ENCODE measurements around the gene ZFAND3.

- TF ChIP-seq CTCF (conservative IDR thresholded peaks at IDR 0.05; ENCODE audit: low read depth, low read length) (no peak), EZH2 (IDR thresholded peaks at IDR 0.05; ENCODE audit: low read length, unreplicated experiment) (no peak), EZH2phosphoT487 (IDR thresholded peaks at IDR 0.05; ENCODE audit: borderline replicate concordance, low read length) (no peak)
These were observed 75.1 kb downstream of the ZFAND3 start for GRCh38 chr6:37894585-37894984.

Measured in PC-3 (cell line).